ENCODE measurements around the gene FNBP1L. TPM values are rescaled to one million over a fixed set of nuclear protein-coding genes. Genes with fewer than 3 reads are reported as not detected.

The FNBP1L gene
- total and polyA plus RNA-seq, 8 donors: 10.1 to 32.4 (median 16.0) TPM

- H3K36me3 ChIP-seq: peaks cover 0 to 10% (median 0%) of the 10 kb centered on the region in 3 donors
- H3K9me3 ChIP-seq: no peaks in the 10 kb centered on the region
- 28 to 32% methylated on average over 7 of the region's 7 CpGs for WGBS, 2 donors
- H3K27ac ChIP-seq: peak overlapping the region in 3 of 4 donors; percentile 1 to 24 (median 19)
- H3K4me3 ChIP-seq: no peak overlapping the region
- H3K27me3 ChIP-seq: no peaks in the 10 kb centered on the region
- ATAC-seq: peak in 3 of 4 donors; percentile 37 to 55 (median 41)
- intact Hi-C loops (cut with DNase I): no loop called here
- DNase-seq: no peak
- no peak for FAIRE-seq
- TF ChIP-seq, protein P1, sequence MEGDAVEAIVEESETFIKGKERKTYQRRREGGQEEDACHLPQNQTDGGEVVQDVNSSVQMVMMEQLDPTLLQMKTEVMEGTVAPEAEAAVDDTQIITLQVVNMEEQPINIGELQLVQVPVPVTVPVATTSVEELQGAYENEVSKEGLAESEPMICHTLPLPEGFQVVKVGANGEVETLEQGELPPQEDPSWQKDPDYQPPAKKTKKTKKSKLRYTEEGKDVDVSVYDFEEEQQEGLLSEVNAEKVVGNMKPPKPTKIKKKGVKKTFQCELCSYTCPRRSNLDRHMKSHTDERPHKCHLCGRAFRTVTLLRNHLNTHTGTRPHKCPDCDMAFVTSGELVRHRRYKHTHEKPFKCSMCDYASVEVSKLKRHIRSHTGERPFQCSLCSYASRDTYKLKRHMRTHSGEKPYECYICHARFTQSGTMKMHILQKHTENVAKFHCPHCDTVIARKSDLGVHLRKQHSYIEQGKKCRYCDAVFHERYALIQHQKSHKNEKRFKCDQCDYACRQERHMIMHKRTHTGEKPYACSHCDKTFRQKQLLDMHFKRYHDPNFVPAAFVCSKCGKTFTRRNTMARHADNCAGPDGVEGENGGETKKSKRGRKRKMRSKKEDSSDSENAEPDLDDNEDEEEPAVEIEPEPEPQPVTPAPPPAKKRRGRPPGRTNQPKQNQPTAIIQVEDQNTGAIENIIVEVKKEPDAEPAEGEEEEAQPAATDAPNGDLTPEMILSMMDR (IDR thresholded peaks at IDR 0.05): no peak
- H3K4me1 ChIP-seq: peaks cover 23 to 38% (median 33%) of the 10 kb centered on the region in 3 donors
Measured at GRCh38 chr1:93554883-93555872, 107.3 kb downstream of the FNBP1L start.

DNA sequence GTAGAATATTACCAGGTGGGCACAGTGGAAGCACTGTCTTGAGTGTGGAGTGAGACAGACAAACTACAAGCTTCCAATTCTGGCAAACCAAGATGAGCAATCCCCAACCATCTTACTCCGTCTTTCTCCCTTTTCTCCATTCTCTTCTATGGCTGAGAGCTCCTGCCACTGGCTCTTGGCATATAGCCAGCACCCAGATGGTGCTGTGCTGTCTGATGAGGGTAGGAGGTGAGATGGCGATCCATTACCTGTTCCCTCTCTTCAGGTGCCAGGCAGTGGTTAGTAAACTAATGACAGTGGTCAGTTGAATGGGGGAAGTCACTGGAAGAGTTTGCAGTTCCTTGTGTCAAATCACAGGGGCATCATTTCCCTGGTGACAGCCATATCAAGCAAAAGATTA lies 108.4 kb downstream of the FNBP1L start:
- intact Hi-C loops (cut with DNase I): no loop called here
- no peaks in the 10 kb centered on the region for H3K27me3 ChIP-seq
- H3K36me3 ChIP-seq: peaks cover 0 to 5% (median 0%) of the 10 kb centered on the region in 3 donors
- TF ChIP-seq, protein P1 (IDR thresholded peaks at IDR 0.05): no peak
- WGBS, 2 donors: 43 to 57% methylated on average over 2 of the region's 2 CpGs
- ATAC-seq (peak; percentile 17 to 58 (median 46)), DNase-seq (peak in 4 of 6 donors; percentile 30 to 62 (median 57)), FAIRE-seq (no peak)
- no peaks in the 10 kb centered on the region for H3K9me3 ChIP-seq
- H3K4me3 ChIP-seq: no peak overlapping the region
- peaks cover 23 to 38% (median 33%) of the 10 kb centered on the region in 3 donors for H3K4me1 ChIP-seq
- H3K27ac ChIP-seq: no peak overlapping the region

- TF ChIP-seq, protein P1 (IDR thresholded peaks at IDR 0.05): no peak
- Histone ChIP-seq H3K27ac (no peak overlapping the region), H3K9me3 (no peaks in the 10 kb centered on the region), H3K36me3 (peaks cover 0 to 9% (median 0%) of the 10 kb centered on the region in 3 donors), H3K27me3 (no peaks in the 10 kb centered on the region), H3K4me3 (no peak overlapping the region), H3K4me1 (peaks cover 13 to 17% (median 15%) of the 10 kb centered on the region in 3 donors)
- ATAC-seq: no peak
- FAIRE-seq: no peak
- no peak for DNase-seq
- 89 to 91% methylated on average over 2 of the region's 2 CpGs for WGBS, 2 donors
- intact Hi-C loops (cut with DNase I): no loop called here
Measured at GRCh38 chr1:93559045-93559444, 111.1 kb downstream of the FNBP1L start.

- no peaks in the 10 kb centered on the region for H3K9me3 ChIP-seq
- intact Hi-C loops (cut with DNase I): no loop called here
- no peaks in the 10 kb centered on the region for H3K27me3 ChIP-seq
- ATAC-seq (no peak), FAIRE-seq (no peak), DNase-seq (no peak)
- TF ChIP-seq, protein P1 (IDR thresholded peaks at IDR 0.05): no peak
- no peak overlapping the region for H3K4me3 ChIP-seq
- H3K4me1 ChIP-seq: peaks cover 8 to 12% (median 9%) of the 10 kb centered on the region in 3 donors
- H3K27ac ChIP-seq: no peak overlapping the region
- peaks cover 0 to 9% (median 0%) of the 10 kb centered on the region in 3 donors for H3K36me3 ChIP-seq
Measured at GRCh38 chr1:93559695-93560094, 111.8 kb downstream of the FNBP1L start.

Measured in pancreas (tissue), 10 donors.